ENCODE results near the gene TSBP1.

- TF ChIP-seq, protein P1, sequence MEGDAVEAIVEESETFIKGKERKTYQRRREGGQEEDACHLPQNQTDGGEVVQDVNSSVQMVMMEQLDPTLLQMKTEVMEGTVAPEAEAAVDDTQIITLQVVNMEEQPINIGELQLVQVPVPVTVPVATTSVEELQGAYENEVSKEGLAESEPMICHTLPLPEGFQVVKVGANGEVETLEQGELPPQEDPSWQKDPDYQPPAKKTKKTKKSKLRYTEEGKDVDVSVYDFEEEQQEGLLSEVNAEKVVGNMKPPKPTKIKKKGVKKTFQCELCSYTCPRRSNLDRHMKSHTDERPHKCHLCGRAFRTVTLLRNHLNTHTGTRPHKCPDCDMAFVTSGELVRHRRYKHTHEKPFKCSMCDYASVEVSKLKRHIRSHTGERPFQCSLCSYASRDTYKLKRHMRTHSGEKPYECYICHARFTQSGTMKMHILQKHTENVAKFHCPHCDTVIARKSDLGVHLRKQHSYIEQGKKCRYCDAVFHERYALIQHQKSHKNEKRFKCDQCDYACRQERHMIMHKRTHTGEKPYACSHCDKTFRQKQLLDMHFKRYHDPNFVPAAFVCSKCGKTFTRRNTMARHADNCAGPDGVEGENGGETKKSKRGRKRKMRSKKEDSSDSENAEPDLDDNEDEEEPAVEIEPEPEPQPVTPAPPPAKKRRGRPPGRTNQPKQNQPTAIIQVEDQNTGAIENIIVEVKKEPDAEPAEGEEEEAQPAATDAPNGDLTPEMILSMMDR (conservative IDR thresholded peaks at IDR 0.05; ENCODE audit: low read depth, low read length): no peak
- no peak for TF ChIP-seq EZH2 (IDR thresholded peaks at IDR 0.05; ENCODE audit: borderline replicate concordance, low read depth, low read length, poor library complexity, severe bottlenecking)
Measured at GRCh38 chr6:32271429-32271828, 100.3 kb downstream of the TSBP1 start.

Data from A673 (cell line).